Thyroid gland (tissue), 4 donors: Measurements from ENCODE around the gene LCA5.

Experiments
- CTCF ChIP-seq, 6 experiments: fragments of 200-600 bp in 3 of 6; fragments of 450-650 bp in 3 of 6; sonication (generic) in 3 of 6; IDR thresholded peaks; one replicate each; pipeline ENCODE4 v1.5.1; 2016 to 2019; ENCODE audit warnings: antibody characterized with exemption in 6 of 6, mild to moderate bottlenecking in 2 of 6, inconsistent platforms in 1 of 6, moderate library complexity in 1 of 6
- POLR2A ChIP-seq, 2 donors: fragments of 450-650 bp; IDR thresholded peaks; one replicate each; pipeline ENCODE4 v1.6.1; 2017; ENCODE audit warnings: antibody characterized with exemption in 2 of 2, mild to moderate bottlenecking in 2 of 2, moderate library complexity in 1 of 2

GRCh38 chr6:79440598-79440997 lies 96.6 kb downstream of the LCA5 start:
- TF ChIP-seq CTCF (IDR thresholded peaks at IDR 0.05) (no peak), POLR2A (IDR thresholded peaks at IDR 0.05) (no peak)
